Neural cell (in vitro differentiated cells): ENCODE results near the gene MOB3A.

Experiments used
- EZH2 ChIP-seq: fragments of 200-600, 300-800 bp; shearing (Covaris generic), sonication (generic); IDR thresholded peaks from 2 replicates; pipeline ENCODE4 v1.6.1; 2014; ENCODE audit warnings: antibody characterized with exemption, low read length, borderline replicate concordance, mild to moderate bottlenecking; ENCODE audit not compliant: insufficient read depth, poor library complexity, severe bottlenecking
- POLR2AphosphoS5 ChIP-seq: IDR thresholded peaks from 2 replicates; pipeline ENCODE4 v1.6.1; 2012
- TF ChIP-seq, protein P1 (sequence below): fragments of 450-650 bp; IDR thresholded peaks from 2 replicates; pipeline ENCODE4 v1.5.1; 2014; ENCODE audit warnings: antibody characterized with exemption, mild to moderate bottlenecking, moderate library complexity; ENCODE audit not compliant: poor library complexity, severe bottlenecking
- TF ChIP-seq, protein P2 (sequence below): IDR thresholded peaks from 2 replicates; pipeline ENCODE4 v1.6.1; 2012; ENCODE audit warnings: borderline replicate concordance

DNA sequence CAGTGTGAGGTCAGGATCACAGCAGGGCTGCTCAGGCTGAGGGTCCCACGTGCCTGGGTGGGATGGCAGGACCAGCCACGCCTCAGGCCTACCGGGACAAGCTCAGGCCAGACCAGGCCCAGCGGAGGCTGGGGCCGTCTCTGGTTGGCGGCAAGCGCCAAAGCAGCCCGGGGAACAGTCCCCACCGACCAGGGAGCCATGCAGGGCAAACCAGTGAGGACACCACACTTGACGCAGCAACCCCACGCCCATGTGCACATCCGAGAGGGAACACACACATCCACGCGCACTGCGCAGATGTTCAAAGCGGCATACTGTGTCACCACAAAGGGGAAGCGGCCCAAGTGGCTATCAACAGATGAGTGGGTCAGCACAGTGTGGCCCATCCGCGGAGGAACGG, 15.8 kb upstream of the MOB3A start:
- TF ChIP-seq, protein P1, sequence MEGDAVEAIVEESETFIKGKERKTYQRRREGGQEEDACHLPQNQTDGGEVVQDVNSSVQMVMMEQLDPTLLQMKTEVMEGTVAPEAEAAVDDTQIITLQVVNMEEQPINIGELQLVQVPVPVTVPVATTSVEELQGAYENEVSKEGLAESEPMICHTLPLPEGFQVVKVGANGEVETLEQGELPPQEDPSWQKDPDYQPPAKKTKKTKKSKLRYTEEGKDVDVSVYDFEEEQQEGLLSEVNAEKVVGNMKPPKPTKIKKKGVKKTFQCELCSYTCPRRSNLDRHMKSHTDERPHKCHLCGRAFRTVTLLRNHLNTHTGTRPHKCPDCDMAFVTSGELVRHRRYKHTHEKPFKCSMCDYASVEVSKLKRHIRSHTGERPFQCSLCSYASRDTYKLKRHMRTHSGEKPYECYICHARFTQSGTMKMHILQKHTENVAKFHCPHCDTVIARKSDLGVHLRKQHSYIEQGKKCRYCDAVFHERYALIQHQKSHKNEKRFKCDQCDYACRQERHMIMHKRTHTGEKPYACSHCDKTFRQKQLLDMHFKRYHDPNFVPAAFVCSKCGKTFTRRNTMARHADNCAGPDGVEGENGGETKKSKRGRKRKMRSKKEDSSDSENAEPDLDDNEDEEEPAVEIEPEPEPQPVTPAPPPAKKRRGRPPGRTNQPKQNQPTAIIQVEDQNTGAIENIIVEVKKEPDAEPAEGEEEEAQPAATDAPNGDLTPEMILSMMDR, result no peak
- TF ChIP-seq POLR2AphosphoS5 (no peak), EZH2 (no peak)
- TF ChIP-seq, protein P2, sequence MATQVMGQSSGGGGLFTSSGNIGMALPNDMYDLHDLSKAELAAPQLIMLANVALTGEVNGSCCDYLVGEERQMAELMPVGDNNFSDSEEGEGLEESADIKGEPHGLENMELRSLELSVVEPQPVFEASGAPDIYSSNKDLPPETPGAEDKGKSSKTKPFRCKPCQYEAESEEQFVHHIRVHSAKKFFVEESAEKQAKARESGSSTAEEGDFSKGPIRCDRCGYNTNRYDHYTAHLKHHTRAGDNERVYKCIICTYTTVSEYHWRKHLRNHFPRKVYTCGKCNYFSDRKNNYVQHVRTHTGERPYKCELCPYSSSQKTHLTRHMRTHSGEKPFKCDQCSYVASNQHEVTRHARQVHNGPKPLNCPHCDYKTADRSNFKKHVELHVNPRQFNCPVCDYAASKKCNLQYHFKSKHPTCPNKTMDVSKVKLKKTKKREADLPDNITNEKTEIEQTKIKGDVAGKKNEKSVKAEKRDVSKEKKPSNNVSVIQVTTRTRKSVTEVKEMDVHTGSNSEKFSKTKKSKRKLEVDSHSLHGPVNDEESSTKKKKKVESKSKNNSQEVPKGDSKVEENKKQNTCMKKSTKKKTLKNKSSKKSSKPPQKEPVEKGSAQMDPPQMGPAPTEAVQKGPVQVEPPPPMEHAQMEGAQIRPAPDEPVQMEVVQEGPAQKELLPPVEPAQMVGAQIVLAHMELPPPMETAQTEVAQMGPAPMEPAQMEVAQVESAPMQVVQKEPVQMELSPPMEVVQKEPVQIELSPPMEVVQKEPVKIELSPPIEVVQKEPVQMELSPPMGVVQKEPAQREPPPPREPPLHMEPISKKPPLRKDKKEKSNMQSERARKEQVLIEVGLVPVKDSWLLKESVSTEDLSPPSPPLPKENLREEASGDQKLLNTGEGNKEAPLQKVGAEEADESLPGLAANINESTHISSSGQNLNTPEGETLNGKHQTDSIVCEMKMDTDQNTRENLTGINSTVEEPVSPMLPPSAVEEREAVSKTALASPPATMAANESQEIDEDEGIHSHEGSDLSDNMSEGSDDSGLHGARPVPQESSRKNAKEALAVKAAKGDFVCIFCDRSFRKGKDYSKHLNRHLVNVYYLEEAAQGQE, result no peak
